ENCODE data around the gene STX18. TPM values are rescaled to one million over a fixed set of nuclear protein-coding genes. Genes with fewer than 3 reads are reported as not detected.

STX18 gene
- total RNA-seq, 2 donors from 2014 or later = 18.5 to 39.8 TPM

GRCh38 chr4:4406455-4407298, 135.2 kb downstream of the STX18 start:
- no peak for DNase-seq (ENCODE audit: low spot score)
- Histone ChIP-seq H3K4me1 (ENCODE audit: control insufficient read depth in 1 of 2, low read depth in 2 of 2) (no peaks in the 10 kb centered on the region), H3K27ac (no peak overlapping the region), H3K27me3 (replicated peaks; ENCODE audit: insufficient read depth) (no peaks in the 10 kb centered on the region), H3K36me3 (no peaks in the 10 kb centered on the region), H3K4me3 (no peak overlapping the region), H3K9me3 (no peaks in the 10 kb centered on the region)
- no peak for ATAC-seq (ENCODE audit: insufficient number of reproducible peaks, low FRiP score, low read depth)
- TF ChIP-seq CTCF (IDR thresholded peaks at IDR 0.05) = no peak

DNA sequence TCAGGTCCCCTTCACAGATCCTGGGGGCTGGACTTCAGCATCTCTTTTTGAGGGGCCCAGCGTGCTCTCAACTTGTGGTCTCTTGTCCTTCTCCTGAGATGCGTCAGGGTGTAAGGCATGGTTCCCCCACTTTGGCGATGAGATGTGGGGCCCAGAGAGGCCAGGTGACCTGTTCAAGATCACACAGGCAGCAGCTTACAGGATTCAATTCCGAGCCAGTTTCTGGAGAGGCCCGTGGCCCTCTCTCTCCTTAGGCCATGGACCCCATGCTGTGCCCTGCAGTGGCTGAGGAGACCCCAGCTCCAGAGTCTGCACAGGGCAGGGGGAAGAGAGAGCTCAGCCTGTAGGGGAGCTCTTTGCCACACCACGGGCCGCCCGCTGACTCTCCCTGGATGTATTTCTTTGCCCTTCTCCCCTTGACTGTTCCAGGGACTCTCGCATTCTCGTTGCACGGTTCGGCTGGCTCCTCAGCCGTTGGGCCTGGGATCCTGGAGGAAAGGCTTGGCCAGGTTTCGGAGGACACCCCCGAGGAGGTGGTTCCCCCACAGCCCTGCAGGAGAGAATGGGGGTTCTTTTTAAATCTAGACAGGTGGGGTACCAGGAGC, 136.4 kb downstream of the STX18 start:
- peaks cover 2% of the 10 kb centered on the region for H3K9me3 ChIP-seq
- no peaks in the 10 kb centered on the region for H3K36me3 ChIP-seq
- no peak for TF ChIP-seq CTCF (IDR thresholded peaks at IDR 0.05)
- ATAC-seq (ENCODE audit: insufficient number of reproducible peaks, low FRiP score, low read depth) (no peak), DNase-seq (ENCODE audit: low spot score) (no peak)
- no peak overlapping the region for H3K27ac ChIP-seq
- no peaks in the 10 kb centered on the region for H3K4me1 ChIP-seq (ENCODE audit: control insufficient read depth in 1 of 2, low read depth in 2 of 2)
- no peak overlapping the region for H3K4me3 ChIP-seq
- H3K27me3 ChIP-seq (replicated peaks; ENCODE audit: insufficient read depth) = no peaks in the 10 kb centered on the region

GRCh38 chr4:4402966-4403365, 138.9 kb downstream of the STX18 start:
- no peak for DNase-seq (ENCODE audit: low spot score)

GRCh38 chr4:4401036-4401435, 140.8 kb downstream of the STX18 start:
- no peak overlapping the region for H3K27ac ChIP-seq
- H3K9me3 ChIP-seq = peaks cover 5% of the 10 kb centered on the region
- H3K4me3 ChIP-seq = no peak overlapping the region
- no peaks in the 10 kb centered on the region for H3K36me3 ChIP-seq
- H3K4me1 ChIP-seq (ENCODE audit: control insufficient read depth in 1 of 2, low read depth in 2 of 2) = no peaks in the 10 kb centered on the region
- H3K27me3 ChIP-seq (replicated peaks; ENCODE audit: insufficient read depth) = no peaks in the 10 kb centered on the region
- TF ChIP-seq CTCF (IDR thresholded peaks at IDR 0.05) = no peak
- ATAC-seq (ENCODE audit: insufficient number of reproducible peaks, low FRiP score, low read depth) = no peak
- no peak for DNase-seq (ENCODE audit: low spot score)

More at GRCh38 chr4:4402966-4403365, 138.9 kb downstream of the STX18 start:
- H3K9me3 ChIP-seq = peaks cover 5% of the 10 kb centered on the region
- ATAC-seq (ENCODE audit: insufficient number of reproducible peaks, low FRiP score, low read depth) = no peak
- no peaks in the 10 kb centered on the region for H3K4me1 ChIP-seq (ENCODE audit: control insufficient read depth in 1 of 2, low read depth in 2 of 2)
- no peak overlapping the region for H3K27ac ChIP-seq
- TF ChIP-seq CTCF (IDR thresholded peaks at IDR 0.05) = no peak
- no peaks in the 10 kb centered on the region for H3K27me3 ChIP-seq (replicated peaks; ENCODE audit: insufficient read depth)
- H3K4me3 ChIP-seq = no peak overlapping the region
- no peaks in the 10 kb centered on the region for H3K36me3 ChIP-seq

- ATAC-seq (ENCODE audit: insufficient number of reproducible peaks, low FRiP score, low read depth) (no peak), DNase-seq (ENCODE audit: low spot score) (no peak)
- H3K36me3 ChIP-seq = no peaks in the 10 kb centered on the region
- no peak overlapping the region for H3K27ac ChIP-seq
- TF ChIP-seq CTCF (IDR thresholded peaks at IDR 0.05) = no peak
- H3K9me3 ChIP-seq = peaks cover 5% of the 10 kb centered on the region
- no peaks in the 10 kb centered on the region for H3K4me1 ChIP-seq (ENCODE audit: control insufficient read depth in 1 of 2, low read depth in 2 of 2)
- H3K4me3 ChIP-seq = no peak overlapping the region
- H3K27me3 ChIP-seq (replicated peaks; ENCODE audit: insufficient read depth) = no peaks in the 10 kb centered on the region
These were observed 143.4 kb downstream of the STX18 start for GRCh38 chr4:4398430-4398829.
